DND-41 (cell line): ENCODE measurements around the gene KCNQ5.

Experiments used
- ATAC-seq: fragments of 200-7000 bp; cut with Tn5 transposase; 3 replicates; pipeline ENCODE4 v1.9.1; 2021; ENCODE audit warnings: low read depth; ENCODE audit not compliant: insufficient read depth
- DNase-seq: peaks from one replicate; pipeline ENCODE4 v3.0.0-alpha.2; 2020
- H2AFZ ChIP-seq: 2 replicates; pipeline ENCODE4 v1.6.0; 2012; ENCODE audit warnings: low read depth, low read length
- H3K27ac ChIP-seq: 2 replicates; pipeline ENCODE4 v1.5.1; 2012; ENCODE audit warnings: low read length, inconsistent platforms
- H3K27me3 ChIP-seq: fragments of 200-600 bp; sonication (generic); 2 replicates; pipeline ENCODE4 v1.6.0; 2012; ENCODE audit warnings: low read length, mild to moderate bottlenecking, inconsistent platforms; ENCODE audit not compliant: insufficient read depth, poor library complexity
- H3K36me3 ChIP-seq: 2 replicates; pipeline ENCODE4 v1.5.1; 2012; ENCODE audit warnings: low read length, inconsistent platforms; ENCODE audit not compliant: insufficient read depth
- H3K4me1 ChIP-seq: 2 replicates; pipeline ENCODE4 v1.5.1; 2012; ENCODE audit warnings: mild to moderate bottlenecking, low read length; ENCODE audit not compliant: insufficient read depth
- H3K4me2 ChIP-seq: 2 replicates; pipeline ENCODE4 v1.6.0; 2012; ENCODE audit warnings: mild to moderate bottlenecking, moderate library complexity, low read length, inconsistent platforms; ENCODE audit not compliant: insufficient read depth
- H3K4me3 ChIP-seq, 2 experiments: fragments of 200-600 bp in 1 of 2; shearing (Covaris generic) in 1 of 2; 2 replicates each; pipeline ENCODE4 v1.5.1; 2012 to 2016; ENCODE audit warnings: inconsistent platforms in 2 of 2, low read length in 2 of 2, mild to moderate bottlenecking in 2 of 2, low read depth in 1 of 2, moderate library complexity in 1 of 2
- H3K79me2 ChIP-seq: 2 replicates; pipeline ENCODE4 v1.6.0; 2012; ENCODE audit warnings: low read length, inconsistent platforms; ENCODE audit not compliant: insufficient read depth
- H3K9ac ChIP-seq: 2 replicates; pipeline ENCODE4 v1.6.0; 2012; ENCODE audit warnings: low read depth, mild to moderate bottlenecking, inconsistent platforms, low read length, moderate library complexity
- H3K9me3 ChIP-seq: 2 replicates; pipeline ENCODE4 v1.5.1; 2012; ENCODE audit warnings: low read length, moderate library complexity, mild to moderate bottlenecking, inconsistent platforms; ENCODE audit not compliant: insufficient read depth, severe bottlenecking
- H4K20me1 ChIP-seq: 2 replicates; pipeline ENCODE4 v1.6.0; 2012; ENCODE audit warnings: low read length; ENCODE audit not compliant: insufficient read depth
- EZH2 ChIP-seq: IDR thresholded peaks from 3 replicates; pipeline ENCODE4 v1.6.1; 2012; ENCODE audit warnings: borderline replicate concordance, low read depth, mild to moderate bottlenecking, moderate library complexity, low read length, inconsistent platforms; ENCODE audit not compliant: severe bottlenecking
- TF ChIP-seq, protein P1 (sequence below): IDR thresholded peaks from 2 replicates; pipeline ENCODE4 v1.5.1; 2012; ENCODE audit warnings: borderline replicate concordance, low read length, moderate library complexity, mild to moderate bottlenecking; ENCODE audit not compliant: poor library complexity, severe bottlenecking; ENCODE audit errors: extremely low read depth

KCNQ5 gene

DNA sequence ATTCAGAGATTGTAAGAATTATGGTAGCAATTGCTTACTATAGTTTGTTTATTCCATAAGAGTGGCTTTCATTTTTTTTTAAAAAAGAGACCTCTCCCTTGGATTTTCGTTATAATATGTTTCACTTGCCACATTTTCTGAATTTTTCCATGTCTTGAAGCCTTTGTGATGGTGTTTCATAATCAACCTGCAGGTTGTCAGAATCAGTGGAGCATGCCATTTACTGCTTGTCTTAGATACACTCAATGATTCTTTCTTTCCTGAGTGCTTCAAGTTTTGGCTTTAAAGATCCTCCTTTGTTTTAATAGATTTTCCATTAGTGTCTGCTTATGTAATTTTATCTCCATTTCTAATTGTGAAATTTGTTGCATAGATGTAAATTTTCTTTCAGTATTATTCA is 31.2 kb downstream of the KCNQ5 start:
- no peak overlapping the region for H3K27ac ChIP-seq
- DNase-seq (no peak), ATAC-seq (no peak)
- no peak overlapping the region for H3K4me2 ChIP-seq
- no peaks in the 10 kb centered on the region; the same call in 1 of the 2 replicates for H3K79me2 ChIP-seq
- no peaks in the 10 kb centered on the region for H3K27me3 ChIP-seq
- TF ChIP-seq, protein P1, sequence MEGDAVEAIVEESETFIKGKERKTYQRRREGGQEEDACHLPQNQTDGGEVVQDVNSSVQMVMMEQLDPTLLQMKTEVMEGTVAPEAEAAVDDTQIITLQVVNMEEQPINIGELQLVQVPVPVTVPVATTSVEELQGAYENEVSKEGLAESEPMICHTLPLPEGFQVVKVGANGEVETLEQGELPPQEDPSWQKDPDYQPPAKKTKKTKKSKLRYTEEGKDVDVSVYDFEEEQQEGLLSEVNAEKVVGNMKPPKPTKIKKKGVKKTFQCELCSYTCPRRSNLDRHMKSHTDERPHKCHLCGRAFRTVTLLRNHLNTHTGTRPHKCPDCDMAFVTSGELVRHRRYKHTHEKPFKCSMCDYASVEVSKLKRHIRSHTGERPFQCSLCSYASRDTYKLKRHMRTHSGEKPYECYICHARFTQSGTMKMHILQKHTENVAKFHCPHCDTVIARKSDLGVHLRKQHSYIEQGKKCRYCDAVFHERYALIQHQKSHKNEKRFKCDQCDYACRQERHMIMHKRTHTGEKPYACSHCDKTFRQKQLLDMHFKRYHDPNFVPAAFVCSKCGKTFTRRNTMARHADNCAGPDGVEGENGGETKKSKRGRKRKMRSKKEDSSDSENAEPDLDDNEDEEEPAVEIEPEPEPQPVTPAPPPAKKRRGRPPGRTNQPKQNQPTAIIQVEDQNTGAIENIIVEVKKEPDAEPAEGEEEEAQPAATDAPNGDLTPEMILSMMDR = no peak
- no peak for TF ChIP-seq EZH2
- no peak overlapping the region for H3K4me3 ChIP-seq
- H3K9me3 ChIP-seq = no peaks in the 10 kb centered on the region
- no peak overlapping the region for H3K9ac ChIP-seq
- no peak overlapping the region for H2AFZ ChIP-seq
- H3K4me1 ChIP-seq = no peaks in the 10 kb centered on the region
- no peaks in the 10 kb centered on the region for H3K36me3 ChIP-seq
- H4K20me1 ChIP-seq = no peaks in the 10 kb centered on the region

DNA sequence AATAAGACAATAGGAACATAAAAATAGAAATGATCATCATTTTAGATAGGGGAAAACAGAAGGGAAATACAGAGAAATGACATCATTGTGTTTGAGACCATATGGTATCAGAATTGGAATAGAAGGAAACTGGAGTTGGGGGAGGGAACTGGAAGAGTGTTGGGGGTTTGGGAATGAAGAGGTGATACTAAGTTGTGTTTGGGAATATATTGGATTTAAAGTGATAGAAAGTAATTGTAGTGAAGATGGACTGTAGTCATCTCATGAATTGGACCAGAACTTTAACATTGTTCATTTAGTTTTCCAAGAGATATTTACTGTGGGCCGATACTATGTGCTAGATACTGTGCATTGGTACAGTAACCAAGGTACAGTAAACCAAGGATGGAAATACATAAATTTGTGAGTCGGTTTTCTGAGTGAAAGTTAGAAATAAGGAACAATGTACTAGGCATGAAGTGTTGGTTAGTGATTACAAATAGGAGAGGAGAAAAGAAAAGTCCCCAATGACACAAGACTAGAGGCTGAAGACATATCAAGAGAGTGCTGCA is 32.3 kb downstream of the KCNQ5 start:
- Histone ChIP-seq H2AFZ (no peak overlapping the region), H3K27ac (no peak overlapping the region), H3K4me1 (no peaks in the 10 kb centered on the region), H3K36me3 (no peaks in the 10 kb centered on the region), H3K9me3 (no peaks in the 10 kb centered on the region), H3K4me2 (no peak overlapping the region), H3K9ac (no peak overlapping the region), H3K4me3 (no peak overlapping the region), H3K79me2 (no peaks in the 10 kb centered on the region; the same call in 1 of the 2 replicates), H3K27me3 (no peaks in the 10 kb centered on the region), H4K20me1 (no peaks in the 10 kb centered on the region)
- TF ChIP-seq, protein P1 = no peak
- TF ChIP-seq EZH2 = no peak
- DNase-seq (no peak), ATAC-seq (no peak)

DNA sequence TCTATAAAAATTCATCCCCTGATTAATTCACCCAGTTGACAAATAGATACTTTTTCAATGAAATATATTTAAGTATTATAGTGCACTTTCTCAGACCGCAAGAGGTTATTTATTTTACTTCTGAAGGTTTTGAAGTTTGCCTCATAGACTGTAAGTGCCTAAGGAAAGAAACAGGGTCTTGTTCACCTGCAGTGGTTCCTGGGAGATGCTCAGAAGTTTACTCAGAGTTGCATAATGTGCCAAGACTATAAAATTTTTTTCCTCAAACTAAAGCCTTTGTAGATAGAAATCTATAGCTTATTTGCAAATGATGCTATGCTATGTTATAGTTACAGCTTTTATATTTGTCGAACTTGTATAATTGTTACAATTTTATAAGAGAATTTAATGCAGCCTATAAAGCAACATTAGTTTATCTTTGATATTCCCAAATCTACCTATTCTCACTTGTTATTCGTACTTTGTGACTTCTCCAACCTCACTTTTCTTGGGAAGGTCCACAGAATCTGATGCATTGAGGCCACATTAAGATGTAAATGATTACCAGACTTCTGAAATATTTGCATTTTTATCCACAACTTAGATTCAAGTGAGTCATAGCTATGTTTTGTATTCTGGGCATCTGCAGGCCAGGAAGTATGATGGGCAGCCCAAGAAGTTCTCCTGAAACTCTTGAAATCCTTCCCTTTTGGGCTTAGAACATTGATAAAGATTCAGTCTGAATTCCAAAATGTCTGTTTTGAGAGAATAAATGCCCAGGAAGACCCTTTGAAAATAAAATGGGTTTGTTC is 35.7 kb downstream of the KCNQ5 start:
- ATAC-seq (no peak), DNase-seq (no peak)
- no peaks in the 10 kb centered on the region; the same call in 1 of the 2 replicates for H3K79me2 ChIP-seq
- H3K9me3 ChIP-seq = no peaks in the 10 kb centered on the region
- H2AFZ ChIP-seq = no peak overlapping the region
- H3K27ac ChIP-seq = no peak overlapping the region
- no peaks in the 10 kb centered on the region for H4K20me1 ChIP-seq
- H3K4me2 ChIP-seq = no peak overlapping the region
- H3K27me3 ChIP-seq = no peaks in the 10 kb centered on the region
- no peak overlapping the region for H3K4me3 ChIP-seq
- no peaks in the 10 kb centered on the region for H3K4me1 ChIP-seq
- no peak for TF ChIP-seq EZH2
- TF ChIP-seq, protein P1 = no peak
- no peaks in the 10 kb centered on the region for H3K36me3 ChIP-seq
- H3K9ac ChIP-seq = no peak overlapping the region
